Gastrocnemius medialis (tissue), 4 donors: Measurements from ENCODE around the gene IL1RL1.

Experiments used
- POLR2A ChIP-seq, 2 donors: fragments of 450-650 bp; IDR thresholded peaks; one replicate each; pipeline ENCODE4 v1.6.1; 2017; ENCODE audit warnings: antibody characterized with exemption in 2 of 2, mild to moderate bottlenecking in 2 of 2, moderate library complexity in 2 of 2
- TF ChIP-seq, protein P1 (sequence below), 5 experiments: fragments of 450-650 bp in 3 of 5; fragments of 200-600 bp in 2 of 5; sonication (generic) in 2 of 5; IDR thresholded peaks in 4 of 5; conservative IDR thresholded peaks in 1 of 5; 1 replicate in 4 of 5; 2 replicates in 1 of 5; pipeline ENCODE4 v1.5.1; 2016 to 2019; ENCODE audit warnings: antibody characterized with exemption in 5 of 5, mild to moderate bottlenecking in 3 of 5, moderate library complexity in 3 of 5

DNA sequence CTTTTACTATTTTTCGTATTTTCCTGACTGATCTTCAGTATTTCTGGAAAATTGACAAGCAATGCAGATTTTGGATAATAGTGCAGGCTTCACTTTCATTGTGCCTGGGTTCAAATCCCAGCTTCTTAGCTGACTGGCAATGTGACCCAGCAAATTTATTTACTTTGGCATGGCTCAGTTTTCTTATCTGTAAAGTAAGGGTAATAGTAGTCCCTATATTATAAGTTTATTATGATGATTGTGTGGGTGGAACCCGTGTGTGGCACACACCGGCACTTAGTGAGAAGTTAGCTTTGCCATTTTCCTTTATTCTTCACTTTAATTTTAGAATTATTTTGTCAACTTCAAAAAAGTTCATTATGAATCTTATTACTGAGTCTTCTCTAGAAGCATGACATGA is 7.8 kb upstream of the IL1RL1 start:
- TF ChIP-seq, protein P1, sequence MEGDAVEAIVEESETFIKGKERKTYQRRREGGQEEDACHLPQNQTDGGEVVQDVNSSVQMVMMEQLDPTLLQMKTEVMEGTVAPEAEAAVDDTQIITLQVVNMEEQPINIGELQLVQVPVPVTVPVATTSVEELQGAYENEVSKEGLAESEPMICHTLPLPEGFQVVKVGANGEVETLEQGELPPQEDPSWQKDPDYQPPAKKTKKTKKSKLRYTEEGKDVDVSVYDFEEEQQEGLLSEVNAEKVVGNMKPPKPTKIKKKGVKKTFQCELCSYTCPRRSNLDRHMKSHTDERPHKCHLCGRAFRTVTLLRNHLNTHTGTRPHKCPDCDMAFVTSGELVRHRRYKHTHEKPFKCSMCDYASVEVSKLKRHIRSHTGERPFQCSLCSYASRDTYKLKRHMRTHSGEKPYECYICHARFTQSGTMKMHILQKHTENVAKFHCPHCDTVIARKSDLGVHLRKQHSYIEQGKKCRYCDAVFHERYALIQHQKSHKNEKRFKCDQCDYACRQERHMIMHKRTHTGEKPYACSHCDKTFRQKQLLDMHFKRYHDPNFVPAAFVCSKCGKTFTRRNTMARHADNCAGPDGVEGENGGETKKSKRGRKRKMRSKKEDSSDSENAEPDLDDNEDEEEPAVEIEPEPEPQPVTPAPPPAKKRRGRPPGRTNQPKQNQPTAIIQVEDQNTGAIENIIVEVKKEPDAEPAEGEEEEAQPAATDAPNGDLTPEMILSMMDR (IDR thresholded peaks at IDR 0.05 in 4 of 5, conservative IDR thresholded peaks at IDR 0.05 in 1 of 5): no peak
- no peak for TF ChIP-seq POLR2A (IDR thresholded peaks at IDR 0.05)
